Small intestine (tissue), 7 donors: Measurements from ENCODE around the gene DIAPH3. TPM values are rescaled to one million over a fixed set of nuclear protein-coding genes. Genes with fewer than 3 reads are reported as not detected.

Experiments used
- DNase-seq, 2 donors: peaks; one replicate each; pipeline versions ENCODE4 v3.0.0 to v3.0.0-alpha.2; 2013
- FAIRE-seq: peaks from 2 replicates; lab custom pipeline; 2012; peaks lifted over from hg19 to GRCh38; lab: Jason Lieb, UNC
- H3K27ac ChIP-seq, 3 donors: one replicate each; pipeline ENCODE4 v1.5.1; 2013; ENCODE audit warnings: low read length in 2 of 3, mild to moderate bottlenecking in 2 of 3, control low read depth in 1 of 3, inconsistent platforms in 1 of 3, low read depth in 1 of 3, moderate library complexity in 1 of 3
- H3K27me3 ChIP-seq, 3 donors: one replicate each; pipeline ENCODE4 v1.6.1; 2013; ENCODE audit warnings: low read length in 3 of 3, inconsistent platforms in 1 of 3; ENCODE audit not compliant: control insufficient read depth in 3 of 3, insufficient read depth in 3 of 3
- H3K36me3 ChIP-seq, 3 donors: one replicate each; pipeline ENCODE4 v1.6.1; 2013; ENCODE audit warnings: low read length in 3 of 3, inconsistent platforms in 1 of 3, low read depth in 1 of 3, mild to moderate bottlenecking in 1 of 3, moderate library complexity in 1 of 3; ENCODE audit not compliant: control insufficient read depth in 3 of 3, insufficient read depth in 2 of 3
- H3K4me1 ChIP-seq, 3 donors: one replicate each; pipeline ENCODE4 v1.6.1; 2013; ENCODE audit warnings: low read length in 2 of 3, inconsistent platforms in 1 of 3, low read depth in 1 of 3, mild to moderate bottlenecking in 1 of 3, moderate library complexity in 1 of 3; ENCODE audit not compliant: control insufficient read depth in 3 of 3, insufficient read depth in 2 of 3
- H3K4me3 ChIP-seq, 3 donors: one replicate each; pipeline ENCODE4 v1.5.1; 2013; ENCODE audit warnings: low read length in 3 of 3, control low read depth in 1 of 3, inconsistent platforms in 1 of 3, low read depth in 1 of 3, mild to moderate bottlenecking in 1 of 3, moderate library complexity in 1 of 3
- H3K9me3 ChIP-seq, 2 donors: one replicate each; pipeline ENCODE4 v1.6.1; 2013; ENCODE audit warnings: low read depth in 1 of 2, low read length in 1 of 2; ENCODE audit not compliant: control insufficient read depth in 2 of 2, insufficient read depth in 1 of 2
- WGBS, 3 donors: extraction: QIAGEN DNeasy Blood & Tissue Kit; methylation state at CpG; one replicate each; pipeline ENCODE4 v1.1.7; 2013; 5-methylcytosine and 5-hydroxymethylcytosine counted together
- polyA plus RNA-seq, 4 donors: library from polyadenylated mRNA; stranded (reverse) in 3 of 4; unstranded in 1 of 4; fragments of 200-250 nt in 3 of 4; fragments of 120-200 nt in 1 of 4; gene quantifications; one replicate each; pipeline versions ENCODE4 v1.2.1 to v1.2.3, GENCODE V29; 2013
- donor health status: healthy with polysubstance abuse.
- donor health status: control.
- donor health status: control.
- donor health status: Bipolar disorder and iron deficiency.
- donor health status: healthy.

Gene DIAPH3
- polyA plus RNA-seq, 4 donors = 0.67 to 4.2 (median 3.1) TPM

- H3K4me1 ChIP-seq = no peaks in the 10 kb centered on the region
- no peak overlapping the region for H3K4me3 ChIP-seq
- H3K9me3 ChIP-seq = no peaks in the 10 kb centered on the region
- WGBS, 3 donors = 63 to 79% (median 66%) methylated on average over 1 of the region's 1 CpG
- no peaks in the 10 kb centered on the region for H3K36me3 ChIP-seq
- DNase-seq (no peak), FAIRE-seq (no peak)
- H3K27ac ChIP-seq = no peak overlapping the region
- no peaks in the 10 kb centered on the region for H3K27me3 ChIP-seq
Measured at GRCh38 chr13:59823486-59823885, 340.2 kb downstream of the DIAPH3 start.

- Histone ChIP-seq H3K9me3 (no peaks in the 10 kb centered on the region), H3K36me3 (no peaks in the 10 kb centered on the region), H3K27ac (no peak overlapping the region), H3K4me1 (no peaks in the 10 kb centered on the region), H3K4me3 (no peak overlapping the region), H3K27me3 (no peaks in the 10 kb centered on the region)
- peak in 1 of 2 donors; percentile 15 for DNase-seq
- no peak for FAIRE-seq
- 66 to 84% (median 73%) methylated on average over 3 of the region's 3 CpGs for WGBS, 3 donors
Measured at GRCh38 chr13:59809564-59809963, 354.2 kb downstream of the DIAPH3 start.

GRCh38 chr13:59806801-59807200 is 356.9 kb downstream of the DIAPH3 start:
- Histone ChIP-seq H3K27me3 (no peaks in the 10 kb centered on the region), H3K27ac (no peak overlapping the region), H3K4me1 (no peaks in the 10 kb centered on the region), H3K4me3 (no peak overlapping the region), H3K36me3 (no peaks in the 10 kb centered on the region), H3K9me3 (no peaks in the 10 kb centered on the region)
- FAIRE-seq (peak; percentile 94), DNase-seq (no peak)

- Histone ChIP-seq H3K27ac (no peak overlapping the region), H3K27me3 (no peaks in the 10 kb centered on the region), H3K4me1 (no peaks in the 10 kb centered on the region), H3K36me3 (no peaks in the 10 kb centered on the region), H3K4me3 (no peak overlapping the region), H3K9me3 (no peaks in the 10 kb centered on the region)
- DNase-seq (no peak), FAIRE-seq (no peak)
Measured at GRCh38 chr13:59801107-59801880, 362.4 kb downstream of the DIAPH3 start.

GRCh38 chr13:59793107-59793506 is 370.6 kb downstream of the DIAPH3 start:
- Histone ChIP-seq H3K36me3 (peaks cover 0 to 2% (median 0%) of the 10 kb centered on the region in 3 donors), H3K27me3 (no peaks in the 10 kb centered on the region), H3K9me3 (no peaks in the 10 kb centered on the region), H3K27ac (no peak overlapping the region), H3K4me3 (no peak overlapping the region), H3K4me1 (no peaks in the 10 kb centered on the region)
- 98 to 100% (median 99%) methylated on average over 2 of the region's 2 CpGs for WGBS, 3 donors
- FAIRE-seq = no peak
- no peak for DNase-seq

GRCh38 chr13:59790626-59791025 is 373.1 kb downstream of the DIAPH3 start:
- Histone ChIP-seq H3K27me3 (no peaks in the 10 kb centered on the region), H3K4me1 (no peaks in the 10 kb centered on the region), H3K9me3 (no peaks in the 10 kb centered on the region), H3K36me3 (peaks cover 0 to 2% (median 0%) of the 10 kb centered on the region in 3 donors), H3K27ac (no peak overlapping the region), H3K4me3 (no peak overlapping the region)
- DNase-seq (no peak), FAIRE-seq (no peak)
- WGBS, 3 donors = 54 to 59% (median 58%) methylated on average over 2 of the region's 2 CpGs

- Histone ChIP-seq H3K36me3 (peaks cover 0 to 1% (median 0%) of the 10 kb centered on the region in 3 donors), H3K4me3 (no peak overlapping the region), H3K27ac (no peak overlapping the region), H3K27me3 (no peaks in the 10 kb centered on the region), H3K4me1 (no peaks in the 10 kb centered on the region), H3K9me3 (no peaks in the 10 kb centered on the region)
- DNase-seq = no peak
- no peak for FAIRE-seq
- WGBS, 3 donors = 96 to 98% (median 97%) methylated on average over 6 of the region's 6 CpGs
Measured at GRCh38 chr13:59789558-59789957, 374.2 kb downstream of the DIAPH3 start.

GRCh38 chr13:59787679-59788078 is 376.0 kb downstream of the DIAPH3 start:
- H3K4me1 ChIP-seq = no peaks in the 10 kb centered on the region
- H3K4me3 ChIP-seq = no peak overlapping the region
- DNase-seq (no peak), FAIRE-seq (no peak)
- H3K9me3 ChIP-seq = no peaks in the 10 kb centered on the region
- no peak overlapping the region for H3K27ac ChIP-seq
- no peaks in the 10 kb centered on the region for H3K27me3 ChIP-seq
- H3K36me3 ChIP-seq = no peaks in the 10 kb centered on the region

GRCh38 chr13:59782696-59783095 is 381.0 kb downstream of the DIAPH3 start:
- H3K4me3 ChIP-seq = no peak overlapping the region
- no peaks in the 10 kb centered on the region for H3K9me3 ChIP-seq
- WGBS, 3 donors = 80 to 92% (median 86%) methylated on average over 4 of the region's 4 CpGs
- no peaks in the 10 kb centered on the region for H3K27me3 ChIP-seq
- H3K27ac ChIP-seq = no peak overlapping the region
- H3K36me3 ChIP-seq = no peaks in the 10 kb centered on the region
- no peak for DNase-seq
- H3K4me1 ChIP-seq = no peaks in the 10 kb centered on the region
- FAIRE-seq = no peak
